Measurements from ENCODE around the gene ARMH4. TPM values are rescaled to one million over a fixed set of nuclear protein-coding genes. Genes with fewer than 3 reads are reported as not detected.

ARMH4 gene
- total and polyA plus RNA-seq, 8 donors, result 0.40 to 14.3 (median 1.9) TPM; not detected in 1

GRCh38 chr14:58166005-58166983, 14.3 kb upstream of the ARMH4 start:
- TF ChIP-seq POLR2A (IDR thresholded peaks at IDR 0.05) (no peak), POLR2AphosphoS5 (IDR thresholded peaks at IDR 0.05) (no peak), EP300 (IDR thresholded peaks at IDR 0.05) (no peak), CTCF (IDR thresholded peaks at IDR 0.05) (peak in 4 of 7 experiments; percentile 67 to 86 (median 76))
- Histone ChIP-seq H3K27ac (no peak overlapping the region), H3K36me3 (no peaks in the 10 kb centered on the region), H3K4me1 (peaks cover 0 to 6% (median 2%) of the 10 kb centered on the region in 4 donors), H3K27me3 (no peaks in the 10 kb centered on the region), H3K4me3 (no peak overlapping the region), H3K9me3 (no peaks in the 10 kb centered on the region)
- 30 to 34% (median 34%) methylated on average over 10 of the region's 10 CpGs for WGBS, 5 donors
- DNase-seq, result peak; percentile 88 to 92
- intact Hi-C loops (cut with DNase I; ENCODE audit: low total_unique reads), result no loop called here

- TF ChIP-seq CTCF (IDR thresholded peaks at IDR 0.05) (no peak), POLR2A (IDR thresholded peaks at IDR 0.05) (no peak), EP300 (IDR thresholded peaks at IDR 0.05) (no peak), POLR2AphosphoS5 (IDR thresholded peaks at IDR 0.05) (no peak)
Measured at GRCh38 chr14:58160561-58160960, 8.5 kb upstream of the ARMH4 start.

GRCh38 chr14:58151133-58152013, 640 bp downstream of the ARMH4 start:
- Histone ChIP-seq H3K27me3 (peaks cover 0 to 20% (median 12%) of the 10 kb centered on the region in 3 donors), H3K36me3 (no peaks in the 10 kb centered on the region), H3K27ac (peak overlapping the region; percentile 12 to 78 (median 61)), H3K4me3 (peak overlapping the region; percentile 81 to 96 (median 86)), H3K4me1 (peaks cover 11 to 21% (median 20%) of the 10 kb centered on the region in 4 donors), H3K9me3 (no peaks in the 10 kb centered on the region)
- intact Hi-C loops (cut with DNase I; ENCODE audit: low total_unique reads), result no loop called here
- peak in 1 of 2 donors; percentile 70 for DNase-seq
- TF ChIP-seq EP300 (IDR thresholded peaks at IDR 0.05) (no peak), POLR2AphosphoS5 (IDR thresholded peaks at IDR 0.05) (no peak), CTCF (IDR thresholded peaks at IDR 0.05) (no peak), POLR2A (IDR thresholded peaks at IDR 0.05) (no peak)
- WGBS, 5 donors, result 1 to 3% (median 1%) methylated on average over 29 to 56 of the region's 56 CpGs

More at GRCh38 chr14:58160561-58160960, 8.5 kb upstream of the ARMH4 start:
- no peak overlapping the region for H3K27ac ChIP-seq
- intact Hi-C loops (cut with DNase I; ENCODE audit: low total_unique reads), result no loop called here
- no peaks in the 10 kb centered on the region for H3K36me3 ChIP-seq
- H3K4me3 ChIP-seq, result no peak overlapping the region
- peaks cover 0 to 5% (median 0%) of the 10 kb centered on the region in 3 donors for H3K27me3 ChIP-seq
- no peak for DNase-seq
- no peaks in the 10 kb centered on the region for H3K4me1 ChIP-seq
- no peaks in the 10 kb centered on the region for H3K9me3 ChIP-seq

GRCh38 chr14:58150243-58150805, 1.7 kb downstream of the ARMH4 start:
- Histone ChIP-seq H3K9me3 (no peaks in the 10 kb centered on the region), H3K27ac (no peak overlapping the region), H3K36me3 (no peaks in the 10 kb centered on the region), H3K27me3 (peaks cover 0 to 20% (median 12%) of the 10 kb centered on the region in 3 donors), H3K4me3 (no peak overlapping the region), H3K4me1 (peaks cover 11 to 21% (median 20%) of the 10 kb centered on the region in 4 donors)
- 73 to 81% (median 79%) methylated on average over 6 of the region's 6 CpGs for WGBS, 5 donors
- no peak for DNase-seq
- intact Hi-C loops (cut with DNase I; ENCODE audit: low total_unique reads), result no loop called here
- TF ChIP-seq POLR2A (IDR thresholded peaks at IDR 0.05) (no peak), CTCF (IDR thresholded peaks at IDR 0.05) (no peak), EP300 (IDR thresholded peaks at IDR 0.05) (no peak), POLR2AphosphoS5 (IDR thresholded peaks at IDR 0.05) (no peak)

All from stomach (tissue), 9 donors.